GM19351 (cell line): Measurements from ENCODE around the gene XIRP1.

ENCODE experiments used
- ATAC-seq: cut with Tn5 transposase; IDR thresholded peaks from one replicate; pipeline ENCODE4 v1.9.1; 2021; ENCODE audit warnings: mild to moderate bottlenecking, moderate library complexity; ENCODE audit not compliant: unreplicated experiment

Gene XIRP1

DNA sequence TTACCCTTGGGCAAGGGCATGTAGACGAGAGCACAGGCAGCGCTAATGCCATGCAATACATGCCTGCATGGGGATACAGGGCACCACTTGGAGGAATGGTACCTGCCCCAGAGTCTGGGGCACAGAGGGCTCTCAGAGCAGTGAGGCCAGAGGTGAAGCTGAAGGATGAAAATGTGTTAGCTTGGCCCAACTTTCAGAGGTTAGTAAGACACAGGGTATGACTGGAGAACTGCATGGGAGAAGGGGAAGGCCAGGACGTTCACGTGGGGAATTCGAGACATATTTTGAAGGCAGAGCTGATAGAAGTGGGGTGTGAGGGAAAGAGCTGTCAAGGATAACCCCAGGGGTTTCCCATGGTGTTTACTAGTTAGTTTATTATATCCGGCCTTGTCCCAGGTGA is 58.6 kb downstream of the XIRP1 start:
- no peak for ATAC-seq
